Stimulated activated CD4-positive, alpha-beta T cell treated with anti-CD3 and anti-CD28 coated beads, TNF-alpha, amount 100 ng/mL, for 48 hours (primary cell): Measurements from ENCODE around the gene SCFD1.
"Not testable (repeated sequence)": the region's sequence is repeated elsewhere in the genome, so short reads cannot be mapped to it uniquely, and the experiment has no call there.

ENCODE experiments used
- DNase-seq, 3 donors: peaks; one replicate each; pipeline ENCODE4 v3.0.0-alpha.2; 2020; ENCODE audit warnings: low read depth in 3 of 3

Gene SCFD1

GRCh38 chr14:30673071-30673470, 51.0 kb downstream of the SCFD1 start:
- DNase-seq = no peak

DNA sequence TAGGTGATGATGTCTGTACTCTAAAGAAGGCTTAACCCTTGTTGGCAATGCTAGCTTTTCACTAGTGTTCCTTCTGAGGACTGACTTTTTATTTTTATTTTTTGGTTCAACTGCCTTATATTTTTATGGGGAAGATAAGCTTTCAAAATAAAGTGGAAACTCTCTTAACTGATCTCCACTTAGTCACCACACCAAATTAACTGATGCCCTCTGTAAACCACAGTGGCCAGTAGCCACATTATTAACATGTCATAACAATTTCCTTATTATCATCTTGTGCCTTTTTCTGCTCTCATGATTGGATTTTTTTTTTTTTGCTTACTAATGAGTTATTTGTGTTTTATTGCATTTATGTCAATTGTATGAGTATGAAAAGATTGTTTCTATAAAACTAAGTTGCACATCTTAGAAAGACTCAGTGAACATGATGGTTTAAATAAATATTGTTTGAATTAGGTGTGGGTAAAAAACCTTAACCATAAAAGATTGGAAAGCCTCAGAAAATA, 56.9 kb downstream of the SCFD1 start:
- no peak for DNase-seq

- DNase-seq = no peak
Observed at GRCh38 chr14:30680036-30680435, 57.9 kb downstream of the SCFD1 start.

- not testable (repeated sequence) for DNase-seq
Observed at GRCh38 chr14:30680776-30681175, 58.7 kb downstream of the SCFD1 start.

- DNase-seq = no peak
Observed at GRCh38 chr14:30681752-30682355, 59.7 kb downstream of the SCFD1 start.

DNA sequence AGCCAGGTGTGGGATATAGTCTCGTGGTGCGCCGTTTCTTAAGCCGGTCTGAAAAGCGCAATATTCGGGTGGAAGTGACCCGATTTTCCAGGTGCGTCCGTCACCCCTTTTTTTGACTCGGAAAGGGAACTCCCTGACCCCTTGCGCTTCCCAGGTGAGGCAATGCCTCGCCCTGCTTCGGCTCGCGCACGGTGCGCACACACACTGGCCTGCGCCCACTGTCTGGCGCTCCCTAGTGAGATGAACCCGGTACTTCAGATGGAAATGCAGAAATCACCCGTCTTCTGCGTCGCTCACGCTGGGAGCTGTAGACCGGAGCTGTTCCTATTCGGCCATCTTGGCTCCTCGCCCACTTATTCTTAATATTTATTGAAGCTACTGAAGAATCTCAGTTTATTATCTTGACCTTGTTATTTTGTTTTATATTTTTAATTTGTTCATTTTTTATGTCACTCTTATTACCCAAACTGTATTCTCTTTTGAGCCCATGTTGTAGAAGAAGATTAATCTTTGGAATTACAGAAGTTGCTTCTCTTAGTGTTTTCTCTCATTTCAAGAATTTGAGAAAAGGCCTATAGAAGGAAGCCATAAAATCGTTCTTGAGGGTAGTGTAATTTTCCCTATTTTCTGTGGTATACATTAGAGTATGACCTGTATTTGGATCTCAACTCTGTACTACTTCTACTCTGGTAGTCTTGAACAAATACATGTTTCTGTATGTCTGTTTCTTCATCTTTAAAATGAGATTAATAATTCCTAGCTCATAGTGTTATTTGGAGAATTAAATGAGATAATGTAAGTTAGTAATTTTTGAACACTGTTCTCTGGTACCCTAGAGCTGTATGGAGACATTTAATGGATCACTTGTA, 68.6 kb downstream of the SCFD1 start:
- DNase-seq = not testable (repeated sequence)

- DNase-seq = no peak
Observed at GRCh38 chr14:30691751-30692398, 69.8 kb downstream of the SCFD1 start.

- no peak for DNase-seq
Observed at GRCh38 chr14:30692669-30693068, 70.5 kb downstream of the SCFD1 start.

DNA sequence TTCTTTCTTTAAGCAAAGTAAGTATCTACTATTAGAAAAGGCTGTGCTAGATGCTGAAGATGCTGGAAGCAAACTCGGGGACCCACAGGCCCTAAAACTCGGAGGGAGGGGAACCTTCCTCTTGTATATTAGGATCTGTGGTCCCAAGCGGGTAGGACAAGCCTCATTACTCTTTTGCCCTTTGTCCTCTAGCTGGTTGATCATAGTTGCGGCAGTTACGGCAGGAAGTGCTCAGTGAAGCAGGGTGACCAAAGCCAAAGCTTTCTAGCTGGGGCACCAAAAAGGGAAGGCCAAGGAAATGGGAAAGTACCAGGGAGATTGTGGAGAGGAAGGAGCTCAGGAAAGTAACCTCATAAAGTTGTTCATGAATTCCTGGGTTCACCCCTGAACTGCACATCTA, 76.3 kb downstream of the SCFD1 start:
- no peak for DNase-seq

DNA sequence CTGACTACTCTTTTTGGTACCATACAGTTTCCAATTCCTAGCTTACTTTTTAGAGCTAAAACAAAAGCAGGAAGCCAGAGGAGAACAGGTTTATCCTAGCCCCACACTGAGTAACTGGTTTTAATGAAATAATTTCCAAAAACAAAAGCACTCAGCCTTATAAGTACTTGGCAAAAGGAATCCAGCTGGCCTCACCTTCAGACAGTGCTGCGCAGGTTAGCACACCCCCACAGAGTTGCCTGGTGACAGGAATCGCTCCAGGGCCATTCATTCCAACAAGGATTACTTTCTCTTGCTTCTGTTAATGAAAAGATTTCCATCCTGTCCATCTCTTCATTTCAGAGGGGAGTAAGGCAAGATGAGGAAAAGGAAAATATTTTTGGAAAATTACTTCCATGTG, 84.6 kb downstream of the SCFD1 start:
- no peak for DNase-seq

DNA sequence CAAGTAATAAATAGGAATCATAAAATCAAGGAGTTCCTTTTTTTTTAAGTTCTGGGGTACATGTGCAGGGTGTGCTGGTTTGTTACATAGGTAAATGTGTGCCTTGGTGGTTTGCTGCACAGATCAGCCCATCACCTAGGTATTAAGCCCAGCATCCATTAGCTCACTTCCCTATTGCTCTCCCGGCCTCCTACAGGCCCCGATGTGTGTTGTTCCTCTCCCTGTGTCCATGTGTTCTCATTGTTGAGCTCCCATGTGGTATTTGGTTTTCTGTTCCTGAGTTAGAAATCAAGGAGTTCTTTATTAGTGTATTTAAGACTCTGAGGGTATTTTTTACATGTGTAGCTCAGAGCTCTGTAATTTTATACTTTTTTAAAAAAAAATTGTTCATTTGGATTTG, 86.0 kb downstream of the SCFD1 start:
- DNase-seq = no peak

DNA sequence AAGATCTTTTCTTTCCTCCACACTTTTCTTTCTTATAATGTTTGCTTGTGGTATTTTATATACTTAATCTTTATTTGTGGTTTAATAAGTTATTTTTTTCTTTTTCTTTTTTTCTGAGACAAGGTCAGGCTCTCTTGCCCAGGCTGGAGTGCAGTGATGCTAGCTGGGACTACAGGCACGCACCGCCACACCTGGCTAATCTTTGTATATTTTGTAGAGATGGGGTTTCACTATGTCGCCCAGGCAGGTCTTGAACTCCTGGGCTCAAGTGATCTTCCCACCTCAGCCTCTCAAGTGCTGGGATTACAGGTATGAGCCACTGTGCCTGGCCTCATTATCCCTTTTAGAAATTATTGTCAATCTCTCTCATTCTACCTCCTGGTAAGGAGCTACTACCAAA, 87.1 kb downstream of the SCFD1 start:
- DNase-seq = no peak

- DNase-seq = no peak
Observed at GRCh38 chr14:30710876-30711275, 88.8 kb downstream of the SCFD1 start.

DNA sequence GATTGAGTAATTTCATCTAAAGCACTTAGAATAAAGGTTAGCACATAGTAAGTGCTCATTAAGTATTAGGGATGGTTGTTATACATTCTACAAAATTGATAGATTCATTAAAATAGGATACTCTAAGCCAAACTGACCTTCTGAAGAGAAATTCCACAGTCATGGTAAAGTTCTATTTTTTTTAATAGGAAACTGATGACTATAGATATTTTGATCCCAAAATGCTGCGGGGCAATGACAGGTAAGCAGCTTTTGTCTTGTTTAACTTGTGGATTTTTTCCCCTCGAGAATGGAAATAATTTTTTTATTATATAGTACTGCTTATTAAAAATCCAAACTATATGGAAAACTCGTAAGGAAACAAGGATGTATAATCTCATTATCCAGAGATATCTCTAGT, 97.0 kb downstream of the SCFD1 start:
- DNase-seq = no peak

DNA sequence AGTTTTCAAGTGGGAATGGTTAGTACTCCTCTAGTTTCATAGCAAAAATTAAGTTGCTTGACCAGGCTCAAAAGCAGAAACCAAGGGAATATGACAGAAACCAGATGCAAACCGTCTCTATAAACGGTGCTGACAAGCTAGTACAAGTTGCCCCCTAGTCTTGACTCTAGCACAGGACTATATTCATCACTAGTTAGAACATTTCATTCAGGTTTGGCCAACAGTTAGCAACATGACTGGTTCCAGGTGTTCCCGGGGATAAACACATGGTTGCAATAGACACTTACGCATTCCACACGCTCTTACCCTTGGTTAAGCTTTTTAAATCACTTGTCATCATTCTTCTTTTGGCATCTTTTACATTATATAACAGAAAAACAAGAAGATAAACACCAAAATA, 103.6 kb downstream of the SCFD1 start:
- no peak for DNase-seq

GRCh38 chr14:30728471-30728870, 106.4 kb downstream of the SCFD1 start:
- no peak for DNase-seq

GRCh38 chr14:30737916-30738315, 115.8 kb downstream of the SCFD1 start:
- DNase-seq = no peak

DNA sequence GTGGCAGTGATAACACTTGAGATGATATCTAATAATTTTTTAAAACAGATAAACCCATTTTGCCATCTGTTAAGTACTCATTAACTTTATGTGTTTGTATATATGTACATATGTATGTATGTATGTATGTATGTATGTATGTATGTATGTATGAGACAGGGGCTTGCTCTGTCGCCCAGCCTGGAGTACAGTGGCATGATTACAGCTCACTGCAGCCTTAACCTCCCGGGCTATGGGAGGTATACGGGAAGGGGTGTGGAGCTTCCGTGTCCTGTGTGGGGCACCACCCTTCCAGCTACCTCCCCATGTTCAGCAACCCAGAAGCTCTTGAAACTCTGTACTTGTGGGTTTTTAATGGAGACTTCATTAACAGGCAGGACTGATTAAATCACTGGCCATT, 116.9 kb downstream of the SCFD1 start:
- DNase-seq = no peak

DNA sequence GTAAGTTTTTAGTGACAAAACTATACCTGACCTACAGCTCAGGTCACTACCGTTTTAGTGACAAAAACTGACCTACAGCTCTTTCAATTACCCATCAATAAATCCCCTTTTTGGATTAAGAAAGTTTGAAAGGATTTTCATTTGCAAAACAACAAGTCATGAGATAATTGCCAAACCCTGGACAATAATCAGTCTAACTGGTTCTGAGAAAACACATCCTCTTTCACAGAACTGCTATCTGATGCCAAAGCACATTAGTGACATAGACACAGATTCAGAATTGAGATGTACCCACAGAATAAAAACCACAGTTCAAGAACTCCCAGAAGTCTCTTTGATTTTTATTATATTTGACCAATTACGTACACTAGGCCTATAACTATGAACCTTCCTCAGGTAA, 126.2 kb downstream of the SCFD1 start:
- no peak for DNase-seq

GRCh38 chr14:30751646-30752416, 129.7 kb downstream of the SCFD1 start:
- no peak for DNase-seq

GRCh38 chr14:30753452-30753851, 131.3 kb downstream of the SCFD1 start:
- DNase-seq = no peak

- no peak for DNase-seq
Observed at GRCh38 chr14:30754778-30755177, 132.7 kb downstream of the SCFD1 start.
